ENCODE results near the gene IQCK.
"Not testable (repeated sequence)": the region's sequence is repeated elsewhere in the genome, so short reads cannot be mapped to it uniquely, and the experiment has no call there.

Gene IQCK

GRCh38 chr16:19717741-19718623 is at the start of gene IQCK, which contains the start of gene KNOP1:
Gene IQCK, plus strand, starts transcription at chr16:19718271. Its CDS starts 36 bp downstream, at chr16:19718307.
Gene KNOP1, minus strand, starts transcription at chr16:19718227. Its CDS starts 3,192 bp downstream, at chr16:19715035.
- DNase-seq (ENCODE audit: extremely low read depth in 1 of 2, low read depth in 1 of 2), result peak; percentile 81 to 88

- no peak for DNase-seq (ENCODE audit: extremely low read depth in 1 of 2, low read depth in 1 of 2)
Measured at GRCh38 chr16:19672378-19672777, 45.7 kb upstream of the IQCK start.

GRCh38 chr16:19674485-19674884 is 43.6 kb upstream of the IQCK start:
- no peak for DNase-seq (ENCODE audit: extremely low read depth in 1 of 2, low read depth in 1 of 2)

- no peak for DNase-seq (ENCODE audit: extremely low read depth in 1 of 2, low read depth in 1 of 2)
Measured at GRCh38 chr16:19677402-19677801, 40.7 kb upstream of the IQCK start.

GRCh38 chr16:19678804-19679203 is 39.3 kb upstream of the IQCK start:
- DNase-seq (ENCODE audit: extremely low read depth in 1 of 2, low read depth in 1 of 2), result no peak

- DNase-seq (ENCODE audit: extremely low read depth in 1 of 2, low read depth in 1 of 2), result not testable (repeated sequence)
Measured at GRCh38 chr16:19679281-19679680, 38.8 kb upstream of the IQCK start.

GRCh38 chr16:19680881-19681340 is 37.2 kb upstream of the IQCK start:
- no peak for DNase-seq (ENCODE audit: extremely low read depth in 1 of 2, low read depth in 1 of 2)

GRCh38 chr16:19681637-19682036 is 36.4 kb upstream of the IQCK start:
- no peak for DNase-seq (ENCODE audit: extremely low read depth in 1 of 2, low read depth in 1 of 2)

- DNase-seq (ENCODE audit: extremely low read depth in 1 of 2, low read depth in 1 of 2), result no peak
Measured at GRCh38 chr16:19683453-19684236, 34.4 kb upstream of the IQCK start.

GRCh38 chr16:19685176-19685575 is 32.9 kb upstream of the IQCK start:
- DNase-seq (ENCODE audit: extremely low read depth in 1 of 2, low read depth in 1 of 2), result no peak

- DNase-seq (ENCODE audit: extremely low read depth in 1 of 2, low read depth in 1 of 2), result no peak
Measured at GRCh38 chr16:19687279-19687678, 30.8 kb upstream of the IQCK start.

- DNase-seq (ENCODE audit: extremely low read depth in 1 of 2, low read depth in 1 of 2), result no peak
Measured at GRCh38 chr16:19688396-19689024, 29.6 kb upstream of the IQCK start.

- no peak for DNase-seq (ENCODE audit: extremely low read depth in 1 of 2, low read depth in 1 of 2)
Measured at GRCh38 chr16:19689342-19689741, 28.7 kb upstream of the IQCK start.

GRCh38 chr16:19690196-19690595 is 27.9 kb upstream of the IQCK start:
- no peak for DNase-seq (ENCODE audit: extremely low read depth in 1 of 2, low read depth in 1 of 2)

- no peak for DNase-seq (ENCODE audit: extremely low read depth in 1 of 2, low read depth in 1 of 2)
Measured at GRCh38 chr16:19691161-19691711, 26.8 kb upstream of the IQCK start.

- no peak for DNase-seq (ENCODE audit: extremely low read depth in 1 of 2, low read depth in 1 of 2)
Measured at GRCh38 chr16:19694989-19695388, 23.1 kb upstream of the IQCK start.

GRCh38 chr16:19696328-19696727 is 21.7 kb upstream of the IQCK start:
- no peak for DNase-seq (ENCODE audit: extremely low read depth in 1 of 2, low read depth in 1 of 2)

- DNase-seq (ENCODE audit: extremely low read depth in 1 of 2, low read depth in 1 of 2), result no peak
Measured at GRCh38 chr16:19696961-19697360, 21.1 kb upstream of the IQCK start.

- DNase-seq (ENCODE audit: extremely low read depth in 1 of 2, low read depth in 1 of 2), result no peak
Measured at GRCh38 chr16:19697756-19698318, 20.2 kb upstream of the IQCK start.
